IMR-90 (cell line): ENCODE measurements around the gene NLGN1. TPM values are rescaled to one million over a fixed set of nuclear protein-coding genes. Genes with fewer than 3 reads are reported as not detected.

ENCODE experiments used
- ATAC-seq: fragments of 200-7000 bp; cut with Tn5 transposase; 2 replicates; pipeline ENCODE4 v1.9.1; 2020; ENCODE audit warnings: low read depth, mild to moderate bottlenecking, moderate library complexity
- BruUV-seq: library from RNA; stranded (reverse); fragments of 400-500 nt; replicated peaks from 2 replicates; lab custom pipeline; 2021; lab: Mats Ljungman, UMichigan
- CTCF ChIA-PET: fragments of 300-600 bp; formaldehyde crosslinking; extraction: SDS; loops from one replicate; lab custom pipeline; 2021; ENCODE audit warnings: antibody characterized with exemption; lab: Yijun Ruan, JAX
- POLR2A ChIA-PET: fragments of 300-600 bp; sonication (Branson Sonifier 250); formaldehyde crosslinking; loops from one replicate; lab custom pipeline; 2022; ENCODE audit warnings: antibody characterized with exemption; ENCODE audit not compliant: unreplicated experiment; lab: Charles Lee
- DNase-seq: peaks from one replicate; pipeline ENCODE4 v3.0.0; 2013
- H2AFZ ChIP-seq: replicated peaks from 2 replicates; pipeline ENCODE3; 2013; ENCODE audit warnings: low read length, mild to moderate bottlenecking; ENCODE audit not compliant: poor library complexity
- H2AK5ac ChIP-seq: 2 replicates; pipeline ENCODE4 v1.6.1; 2013; ENCODE audit warnings: low read depth, low read length, inconsistent platforms
- H2AK9ac ChIP-seq: replicated peaks from 2 replicates; pipeline ENCODE3; 2013; ENCODE audit warnings: mild to moderate bottlenecking, low read depth, low read length, moderate library complexity; ENCODE audit not compliant: poor library complexity
- H2BK120ac ChIP-seq: 2 replicates; pipeline ENCODE4 v1.6.1; 2013; ENCODE audit warnings: low read depth, low read length, inconsistent platforms
- H2BK15ac ChIP-seq: 3 replicates; pipeline ENCODE4 v1.6.1; 2013; ENCODE audit warnings: low read depth, low read length, inconsistent platforms
- H2BK20ac ChIP-seq: 2 replicates; pipeline ENCODE4 v1.6.1; 2013; ENCODE audit warnings: low read depth, mild to moderate bottlenecking, inconsistent platforms, low read length, moderate library complexity
- H2BK5ac ChIP-seq: 2 replicates; pipeline ENCODE4 v1.6.1; 2013; ENCODE audit warnings: mild to moderate bottlenecking, low read depth, low read length, inconsistent platforms; ENCODE audit not compliant: poor library complexity, severe bottlenecking
- H3K14ac ChIP-seq: replicated peaks from 2 replicates; pipeline ENCODE4 v1.6.1; 2013; ENCODE audit warnings: low read depth, low read length, inconsistent platforms
- H3K18ac ChIP-seq: 2 replicates; pipeline ENCODE4 v1.6.1; 2013; ENCODE audit warnings: low read depth, low read length, control low read depth
- H3K23ac ChIP-seq: 2 replicates; pipeline ENCODE4 v1.6.1; 2013; ENCODE audit warnings: low read depth, low read length, inconsistent platforms
- H3K27ac ChIP-seq: 2 replicates; pipeline ENCODE4 v1.5.1; 2013; ENCODE audit warnings: mild to moderate bottlenecking, control low read depth, low read length; ENCODE audit not compliant: insufficient read depth
- H3K27me3 ChIP-seq: 2 replicates; pipeline ENCODE4 v1.6.1; 2013; ENCODE audit warnings: low read length; ENCODE audit not compliant: control insufficient read depth, insufficient read depth
- H3K36me3 ChIP-seq: 2 replicates; pipeline ENCODE4 v1.6.1; 2013; ENCODE audit warnings: low read length, mixed read lengths; ENCODE audit not compliant: control insufficient read depth, insufficient read depth
- H3K4ac ChIP-seq: 2 replicates; pipeline ENCODE4 v1.6.1; 2013; ENCODE audit warnings: low read depth, low read length, inconsistent platforms
- H3K4me1 ChIP-seq: 2 replicates; pipeline ENCODE4 v1.6.1; 2013; ENCODE audit warnings: low read length, mixed read lengths; ENCODE audit not compliant: control insufficient read depth, insufficient read depth
- H3K4me2 ChIP-seq: 2 replicates; pipeline ENCODE4 v1.6.1; 2013; ENCODE audit warnings: low read depth, mild to moderate bottlenecking, control low read depth, low read length, moderate library complexity
- H3K4me3 ChIP-seq: 2 replicates; pipeline ENCODE4 v1.5.1; 2013; ENCODE audit warnings: low read depth, mild to moderate bottlenecking, control low read depth, low read length, moderate library complexity; ENCODE audit not compliant: insufficient read depth
- H3K56ac ChIP-seq: 2 replicates; pipeline ENCODE4 v1.6.1; 2013; ENCODE audit warnings: low read length, inconsistent platforms; ENCODE audit not compliant: insufficient read depth; ENCODE audit errors: extremely low read depth
- H3K79me1 ChIP-seq, 2 experiments: 2 replicates each; pipeline ENCODE4 v1.6.1; 2013; ENCODE audit warnings: low read length in 2 of 2, inconsistent platforms in 1 of 2, low read depth in 1 of 2
- H3K9ac ChIP-seq: 2 replicates; pipeline ENCODE4 v1.6.1; 2013; ENCODE audit warnings: low read depth, low read length, control low read depth
- H3K9me1 ChIP-seq: 2 replicates; pipeline ENCODE4 v1.6.1; 2013; ENCODE audit warnings: low read length, inconsistent platforms; ENCODE audit not compliant: insufficient read depth
- H3K9me3 ChIP-seq: 2 replicates; pipeline ENCODE4 v1.6.1; 2013; ENCODE audit warnings: low read length; ENCODE audit not compliant: control insufficient read depth, insufficient read depth
- H4K20me1 ChIP-seq: 2 replicates; pipeline ENCODE4 v1.6.1; 2013; ENCODE audit warnings: low read length, inconsistent platforms; ENCODE audit not compliant: insufficient read depth
- H4K5ac ChIP-seq: 2 replicates; pipeline ENCODE4 v1.6.1; 2013; ENCODE audit warnings: mild to moderate bottlenecking, low read depth, low read length, control low read depth
- H4K8ac ChIP-seq, 2 experiments: 2 replicates each; pipeline ENCODE4 v1.6.1; 2013; ENCODE audit warnings: low read depth in 2 of 2, low read length in 2 of 2, control low read depth in 1 of 2, inconsistent platforms in 1 of 2
- H4K91ac ChIP-seq: 2 replicates; pipeline ENCODE4 v1.6.1; 2013; ENCODE audit warnings: low read depth, low read length, inconsistent platforms; ENCODE audit not compliant: insufficient read depth
- BHLHE40 ChIP-seq: fragments of 150-350 bp; IDR thresholded peaks from 2 replicates; pipeline ENCODE4 v1.6.1; 2016; ENCODE audit warnings: mild to moderate bottlenecking, low read depth, low read length
- CEBPB ChIP-seq: IDR thresholded peaks from 2 replicates; pipeline ENCODE4 v1.6.1; 2012; ENCODE audit warnings: low read depth, low read length, improper control_type of control experiment
- CHD1 ChIP-seq: IDR thresholded peaks from 2 replicates; pipeline ENCODE4 v1.6.1; 2012; ENCODE audit warnings: low read depth, low read length, improper control_type of control experiment
- MAFK ChIP-seq: IDR thresholded peaks from 2 replicates; pipeline ENCODE4 v1.6.1; 2012; ENCODE audit warnings: low read depth, low read length, improper control_type of control experiment
- RCOR1 ChIP-seq: IDR thresholded peaks from 2 replicates; pipeline ENCODE4 v1.6.1; 2012; ENCODE audit warnings: mild to moderate bottlenecking, low read length, improper control_type of control experiment; ENCODE audit not compliant: insufficient replicate concordance
- WGBS, 2 experiments: methylation state at CpG; one replicate each; pipeline versions ENCODE4 v1.1.5 to v1.1.7; 2013; ENCODE audit warnings: missing lambda C conversion rate in 2 of 2; ENCODE audit not compliant: insufficient read length in 1 of 2; ENCODE audit errors: extremely low coverage in 2 of 2; 5-methylcytosine and 5-hydroxymethylcytosine counted together
- dilution Hi-C: fragments of 300-500 bp; cut with HindIII; formaldehyde crosslinking; loops from one replicate; pipeline ENCODE4 v1.14.3; 2018; ENCODE audit warnings: low sequenced_read_pairs; ENCODE audit not compliant: unreplicated experiment
- in situ Hi-C: fragments of 300-500 bp; cut with MboI; formaldehyde crosslinking; loops from 3 replicates; pipeline ENCODE4 v1.14.3; 2019; ENCODE audit warnings: low sequenced_read_pairs, inconsistent platforms, mixed read lengths
- intact Hi-C: fragments of 100-400 bp; cut with micrococcal nuclease; formaldehyde crosslinking; loops from 2 replicates; pipeline ENCODE4 v1.10.0; 2022
- polyA plus RNA-seq, 3 experiments: library from polyadenylated mRNA; depleted of rRNA; stranded (reverse); fragments of >200 nt; gene quantifications; 2 replicates each; pipeline ENCODE4 v1.2.3, GENCODE V29; 2012; ENCODE audit warnings: low replicate concordance in 1 of 3
- total RNA-seq: library from RNA; depleted of rRNA; stranded (reverse); fragments of >200 nt; gene quantifications from 2 replicates; pipeline ENCODE4 v1.2.3, GENCODE V29; 2012

Gene NLGN1
- total and polyA plus RNA-seq, 2 of the 4 experiments (the other 2 are of a cell fraction), result 1.8 to 12.5 TPM

DNA sequence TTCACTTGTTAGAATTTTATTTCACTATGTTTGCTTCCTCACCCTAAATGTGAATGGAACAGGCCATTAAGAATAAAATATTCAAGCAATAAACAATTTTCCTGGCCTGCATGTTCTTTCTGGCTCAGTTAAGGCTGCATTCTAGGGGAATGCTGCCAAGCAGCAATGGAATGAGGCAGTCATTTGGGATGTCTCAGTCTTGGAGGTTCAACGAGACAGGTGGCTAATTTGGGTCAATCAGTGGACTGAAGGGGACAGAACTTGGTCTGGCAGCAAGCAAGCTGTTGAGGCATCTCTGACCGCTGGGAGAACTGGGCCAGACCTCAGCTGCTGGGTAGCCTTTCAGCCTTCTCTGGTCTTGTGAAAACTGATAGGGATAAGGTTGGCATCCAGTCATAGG is 241.6 kb downstream of the NLGN1 start:
- H3K4me1 ChIP-seq, result no peaks in the 10 kb centered on the region
- no peak overlapping the region for H2AFZ ChIP-seq
- H3K23ac ChIP-seq, result no peak overlapping the region
- no peak overlapping the region for H2AK9ac ChIP-seq
- H4K8ac ChIP-seq, result no peak overlapping the region
- no peak overlapping the region for H4K91ac ChIP-seq
- no peaks in the 10 kb centered on the region for H3K79me1 ChIP-seq
- no peaks in the 10 kb centered on the region for H3K27me3 ChIP-seq
- H3K4me2 ChIP-seq, result no peak overlapping the region
- H3K9me1 ChIP-seq, result no peaks in the 10 kb centered on the region
- POLR2A ChIA-PET, result no interaction called here
- H4K5ac ChIP-seq, result no peak overlapping the region
- H3K4ac ChIP-seq, result no peak overlapping the region
- no peak overlapping the region for H2AK5ac ChIP-seq
- dilution Hi-C loops, result no loop called here
- in situ Hi-C loops, result no loop called here
- H2BK15ac ChIP-seq, result no peak overlapping the region
- H3K4me3 ChIP-seq, result no peak overlapping the region
- ATAC-seq (no peak), DNase-seq (no peak)
- H4K20me1 ChIP-seq, result no peaks in the 10 kb centered on the region
- WGBS, 2 experiments, result no CpG with 5 or more reads among the region's 2 CpGs
- H2BK5ac ChIP-seq, result no peak overlapping the region
- intact Hi-C loops, result no loop called here
- H3K14ac ChIP-seq, result no peak overlapping the region
- no peak overlapping the region for H3K18ac ChIP-seq
- CTCF ChIA-PET, result no interaction called here
- no peaks in the 10 kb centered on the region for H3K9me3 ChIP-seq
- TF ChIP-seq RCOR1 (no peak), BHLHE40 (no peak), CHD1 (no peak), MAFK (no peak), CEBPB (no peak)
- BruUV-seq, result no TSS peak
- H3K9ac ChIP-seq, result no peak overlapping the region
- H3K56ac ChIP-seq, result no peak overlapping the region
- H3K36me3 ChIP-seq, result no peaks in the 10 kb centered on the region
- no peak overlapping the region for H2BK120ac ChIP-seq
- H3K27ac ChIP-seq, result no peak overlapping the region
- H2BK20ac ChIP-seq, result no peak overlapping the region
